GM23338 (cell line): ENCODE data around the gene CARHSP1.

Experiments used
- EZH2phosphoT487 ChIP-seq: fragments of 200-600 bp; sonication (generic); IDR thresholded peaks from one replicate; pipeline ENCODE4 v1.8.1; 2018; ENCODE audit warnings: antibody characterized with exemption; ENCODE audit not compliant: unreplicated experiment
- POLR2AphosphoS5 ChIP-seq: IDR thresholded peaks from 2 replicates; pipeline ENCODE4 v1.6.1; 2016; ENCODE audit warnings: antibody characterized with exemption, low read depth
- TF ChIP-seq, protein P1 (sequence below), 2 experiments: fragments of 200-600 bp in 1 of 2; sonication (generic) in 1 of 2; conservative IDR thresholded peaks; 2 replicates each; pipeline versions ENCODE4 v1.5.1 to v1.6.1; 2016 to 2017; ENCODE audit warnings: antibody characterized with exemption in 2 of 2, low read depth in 2 of 2, mild to moderate bottlenecking in 2 of 2, moderate library complexity in 1 of 2

DNA sequence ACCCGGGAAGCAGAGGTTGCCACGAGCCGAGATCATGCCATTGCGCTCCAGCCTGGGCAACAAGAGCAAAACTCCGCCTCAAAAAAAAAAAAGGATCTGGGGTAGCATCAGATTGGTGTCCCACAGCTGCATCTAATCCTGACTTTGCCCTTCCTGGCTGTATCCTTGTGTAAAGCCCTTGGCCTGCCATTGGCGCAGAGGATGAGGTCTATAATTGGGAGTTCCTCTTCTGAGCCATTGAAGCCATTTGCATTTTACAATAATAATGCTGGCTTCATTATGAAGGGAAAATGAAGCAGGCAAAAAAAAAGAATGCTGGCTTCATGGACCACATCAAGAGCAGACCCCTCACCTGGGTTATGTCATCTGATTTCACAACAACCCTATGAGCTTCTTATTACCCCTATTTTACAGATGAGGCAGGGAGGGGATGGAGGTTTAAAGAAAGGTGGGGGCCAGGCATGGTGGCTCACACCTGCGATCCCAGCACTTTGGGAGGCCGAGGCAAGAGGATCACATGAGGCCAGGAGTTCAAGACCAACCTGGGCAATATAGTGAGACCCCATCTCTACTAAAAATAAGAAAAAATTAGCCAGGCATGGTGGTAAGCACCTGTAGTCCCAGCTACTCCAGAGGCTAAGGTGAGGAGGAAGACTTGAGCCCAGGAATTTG, 12.2 kb upstream of the CARHSP1 start:
- TF ChIP-seq, protein P1, sequence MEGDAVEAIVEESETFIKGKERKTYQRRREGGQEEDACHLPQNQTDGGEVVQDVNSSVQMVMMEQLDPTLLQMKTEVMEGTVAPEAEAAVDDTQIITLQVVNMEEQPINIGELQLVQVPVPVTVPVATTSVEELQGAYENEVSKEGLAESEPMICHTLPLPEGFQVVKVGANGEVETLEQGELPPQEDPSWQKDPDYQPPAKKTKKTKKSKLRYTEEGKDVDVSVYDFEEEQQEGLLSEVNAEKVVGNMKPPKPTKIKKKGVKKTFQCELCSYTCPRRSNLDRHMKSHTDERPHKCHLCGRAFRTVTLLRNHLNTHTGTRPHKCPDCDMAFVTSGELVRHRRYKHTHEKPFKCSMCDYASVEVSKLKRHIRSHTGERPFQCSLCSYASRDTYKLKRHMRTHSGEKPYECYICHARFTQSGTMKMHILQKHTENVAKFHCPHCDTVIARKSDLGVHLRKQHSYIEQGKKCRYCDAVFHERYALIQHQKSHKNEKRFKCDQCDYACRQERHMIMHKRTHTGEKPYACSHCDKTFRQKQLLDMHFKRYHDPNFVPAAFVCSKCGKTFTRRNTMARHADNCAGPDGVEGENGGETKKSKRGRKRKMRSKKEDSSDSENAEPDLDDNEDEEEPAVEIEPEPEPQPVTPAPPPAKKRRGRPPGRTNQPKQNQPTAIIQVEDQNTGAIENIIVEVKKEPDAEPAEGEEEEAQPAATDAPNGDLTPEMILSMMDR (conservative IDR thresholded peaks at IDR 0.05; ENCODE audit: low read depth in 2 of 2): no peak
- no peak for TF ChIP-seq EZH2phosphoT487
- no peak for TF ChIP-seq POLR2AphosphoS5
